ENCODE data around the gene TOR3A.

GRCh38 chr1:179082999-179083335 is 1.1 kb downstream of the TOR3A start:
- TF ChIP-seq CTCF (IDR thresholded peaks at IDR 0.05) (no peak), POLR2A (IDR thresholded peaks at IDR 0.05) (no peak)

All from testis (tissue), 2 donors.